ENCODE results near the gene ARHGEF25.

DNA sequence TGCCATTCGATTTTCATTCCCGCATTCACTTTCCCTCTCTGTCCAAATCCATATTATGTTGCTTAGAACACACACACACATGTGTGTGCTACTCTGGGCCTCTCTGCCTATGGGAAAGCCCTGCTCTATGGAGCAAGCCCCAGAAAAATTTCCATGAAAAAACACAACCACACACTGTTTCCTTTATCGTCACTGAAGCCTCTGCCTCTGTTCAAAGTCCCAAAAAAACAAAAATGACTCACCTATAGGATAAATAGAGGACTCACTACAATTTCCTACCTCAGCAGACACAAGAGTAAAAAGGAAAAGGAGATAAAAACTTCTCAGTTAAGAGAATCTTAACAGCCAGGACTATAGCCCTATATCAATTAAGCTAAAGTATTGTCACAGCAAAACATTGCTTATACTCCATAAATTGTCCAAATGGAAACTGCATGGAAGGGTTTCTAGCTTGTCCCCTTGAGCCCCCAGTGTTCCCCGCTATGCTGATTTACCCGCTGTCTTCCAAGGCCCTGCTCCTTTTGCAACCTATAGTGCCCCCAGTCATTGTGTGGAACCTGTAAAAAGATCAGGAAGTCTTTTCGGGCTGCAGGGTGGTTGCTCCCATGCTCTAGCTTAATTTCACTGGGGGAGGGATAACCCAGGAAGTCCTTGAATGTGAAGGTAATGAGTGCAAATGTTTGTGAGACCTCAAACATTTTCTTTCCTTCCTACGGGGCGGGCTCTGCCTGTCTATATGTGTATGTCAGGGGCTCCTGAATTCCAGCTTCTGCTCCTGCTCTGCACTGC is 31.4 kb upstream of the ARHGEF25 start:
- TF ChIP-seq, protein P1, sequence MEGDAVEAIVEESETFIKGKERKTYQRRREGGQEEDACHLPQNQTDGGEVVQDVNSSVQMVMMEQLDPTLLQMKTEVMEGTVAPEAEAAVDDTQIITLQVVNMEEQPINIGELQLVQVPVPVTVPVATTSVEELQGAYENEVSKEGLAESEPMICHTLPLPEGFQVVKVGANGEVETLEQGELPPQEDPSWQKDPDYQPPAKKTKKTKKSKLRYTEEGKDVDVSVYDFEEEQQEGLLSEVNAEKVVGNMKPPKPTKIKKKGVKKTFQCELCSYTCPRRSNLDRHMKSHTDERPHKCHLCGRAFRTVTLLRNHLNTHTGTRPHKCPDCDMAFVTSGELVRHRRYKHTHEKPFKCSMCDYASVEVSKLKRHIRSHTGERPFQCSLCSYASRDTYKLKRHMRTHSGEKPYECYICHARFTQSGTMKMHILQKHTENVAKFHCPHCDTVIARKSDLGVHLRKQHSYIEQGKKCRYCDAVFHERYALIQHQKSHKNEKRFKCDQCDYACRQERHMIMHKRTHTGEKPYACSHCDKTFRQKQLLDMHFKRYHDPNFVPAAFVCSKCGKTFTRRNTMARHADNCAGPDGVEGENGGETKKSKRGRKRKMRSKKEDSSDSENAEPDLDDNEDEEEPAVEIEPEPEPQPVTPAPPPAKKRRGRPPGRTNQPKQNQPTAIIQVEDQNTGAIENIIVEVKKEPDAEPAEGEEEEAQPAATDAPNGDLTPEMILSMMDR (conservative IDR thresholded peaks at IDR 0.05; ENCODE audit: low read depth, low read length), result no peak
- TF ChIP-seq EZH2 (IDR thresholded peaks at IDR 0.05; ENCODE audit: borderline replicate concordance, low read depth, low read length, poor library complexity, severe bottlenecking), result no peak
